HG02678 (cell line): ENCODE measurements around the gene CTAGE1.
"Not testable (repeated sequence)": the region's sequence is repeated elsewhere in the genome, so short reads cannot be mapped to it uniquely, and the experiment has no call there.

Source experiments
- ATAC-seq: cut with Tn5 transposase; IDR thresholded peaks from one replicate; pipeline ENCODE4 v1.9.1; 2021; ENCODE audit warnings: mild to moderate bottlenecking, moderate library complexity; ENCODE audit not compliant: unreplicated experiment

Gene CTAGE1

GRCh38 chr18:22393164-22393563 lies 24.6 kb downstream of the CTAGE1 start:
- not testable (repeated sequence) for ATAC-seq

GRCh38 chr18:22391407-22392345 lies 26.0 kb downstream of the CTAGE1 start:
- no peak for ATAC-seq

- ATAC-seq, result no peak
Observed at GRCh38 chr18:22387787-22388186, 29.9 kb downstream of the CTAGE1 start.

- no peak for ATAC-seq
Observed at GRCh38 chr18:22387364-22387763, 30.4 kb downstream of the CTAGE1 start.

- no peak for ATAC-seq
Observed at GRCh38 chr18:22385718-22386117, 32.0 kb downstream of the CTAGE1 start.

- no peak for ATAC-seq
Observed at GRCh38 chr18:22378672-22379282, 38.9 kb downstream of the CTAGE1 start.

- ATAC-seq, result no peak
Observed at GRCh38 chr18:22377769-22378168, 39.9 kb downstream of the CTAGE1 start.

- ATAC-seq, result no peak
Observed at GRCh38 chr18:22370414-22370813, 47.3 kb downstream of the CTAGE1 start.

GRCh38 chr18:22368021-22368420 lies 49.7 kb downstream of the CTAGE1 start:
- no peak for ATAC-seq

GRCh38 chr18:22367303-22367702 lies 50.4 kb downstream of the CTAGE1 start:
- ATAC-seq, result no peak

GRCh38 chr18:22363867-22364463 lies 53.8 kb downstream of the CTAGE1 start:
- ATAC-seq, result no peak
